Tibial nerve (tissue), 4 donors: ENCODE measurements around the gene LRTM1. TPM values are rescaled to one million over a fixed set of nuclear protein-coding genes. Genes with fewer than 3 reads are reported as not detected.

ENCODE experiments used
- DNase-seq, 2 donors: peaks; one replicate each; pipeline ENCODE4 v3.0.0-alpha.2; 2019; ENCODE audit warnings: low spot score in 2 of 2
- H3K27ac ChIP-seq, 4 donors: fragments of 200-600 bp; sonication (generic) in 3 of 4; one replicate each; pipeline ENCODE4 v1.5.1; 2017 to 2019; ENCODE audit warnings: mild to moderate bottlenecking in 1 of 4
- H3K27me3 ChIP-seq, 2 donors: fragments of 200-600 bp; sonication (generic) in 1 of 2; one replicate each; pipeline versions ENCODE4 v1.5.1 to v1.6.0; 2017 to 2019
- H3K36me3 ChIP-seq, 3 donors: fragments of 200-600 bp; sonication (generic); one replicate each; pipeline ENCODE4 v1.5.1; 2018 to 2019
- H3K4me1 ChIP-seq, 4 donors: fragments of 200-600 bp; sonication (generic) in 3 of 4; one replicate each; pipeline ENCODE4 v1.5.1; 2017 to 2019
- H3K4me3 ChIP-seq, 4 donors: fragments of 200-600 bp; sonication (generic) in 3 of 4; one replicate each; pipeline ENCODE4 v1.5.1; 2017 to 2019; ENCODE audit warnings: mild to moderate bottlenecking in 1 of 4, moderate library complexity in 1 of 4
- H3K9me3 ChIP-seq, 4 donors: fragments of 200-600 bp; sonication (generic) in 3 of 4; one replicate each; pipeline ENCODE4 v1.5.1; 2017 to 2019
- EP300 ChIP-seq, 2 donors: sonication (generic); formaldehyde crosslinking; IDR thresholded peaks; one replicate each; pipeline ENCODE4 v1.6.1; 2017; ENCODE audit warnings: antibody characterized with exemption in 2 of 2, mild to moderate bottlenecking in 1 of 2
- POLR2A ChIP-seq, 2 donors: fragments of 450-650 bp; IDR thresholded peaks; one replicate each; pipeline ENCODE4 v1.6.1; 2017; ENCODE audit warnings: antibody characterized with exemption in 2 of 2, mild to moderate bottlenecking in 2 of 2, moderate library complexity in 2 of 2
- WGBS, 2 donors: methylation state at CpG; one replicate each; pipeline ENCODE4 v1.1.5; 2018; 5-methylcytosine and 5-hydroxymethylcytosine counted together
- total RNA-seq, 4 donors: library from RNA; depleted of rRNA; stranded (reverse); fragments of >200 nt; gene quantifications; one replicate each; pipeline ENCODE4 v1.1.0, GENCODE V29; 2016
- TF ChIP-seq, protein P1 (sequence below), 5 experiments: fragments of 200-600 bp in 3 of 5; fragments of 450-650 bp in 2 of 5; sonication (generic) in 3 of 5; IDR thresholded peaks; one replicate each; pipeline ENCODE4 v1.5.1; 2016 to 2019; ENCODE audit warnings: antibody characterized with exemption in 5 of 5, mild to moderate bottlenecking in 3 of 5, moderate library complexity in 2 of 5

LRTM1 gene
- total RNA-seq, 4 donors from 2014 or later = not detected

DNA sequence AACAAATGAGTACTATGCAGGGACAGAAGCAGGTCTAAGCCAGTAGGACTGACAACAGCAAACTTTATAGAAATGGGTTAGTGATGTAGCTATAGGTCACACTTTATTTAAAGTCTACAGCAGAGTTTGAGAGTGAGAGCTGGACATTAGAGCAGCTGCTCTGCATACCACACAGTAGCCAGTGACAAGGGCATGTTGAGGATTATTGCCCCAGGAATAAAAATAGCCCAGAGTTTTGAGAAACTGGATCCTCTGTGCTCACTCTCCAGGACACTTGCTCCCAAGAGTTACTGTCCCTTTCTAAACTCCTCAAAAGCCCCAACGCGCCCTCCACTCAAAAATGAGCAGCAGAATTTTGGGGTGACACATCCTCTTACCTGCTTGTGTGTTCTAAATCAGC lies 21.1 kb downstream of the LRTM1 start:
- DNase-seq = no peak
- no peaks in the 10 kb centered on the region for H3K4me1 ChIP-seq
- no peak overlapping the region for H3K4me3 ChIP-seq
- WGBS, 2 donors = 88 to 92% methylated on average over 2 of the region's 2 CpGs
- no peaks in the 10 kb centered on the region for H3K9me3 ChIP-seq
- no peaks in the 10 kb centered on the region for H3K27me3 ChIP-seq
- TF ChIP-seq EP300 (IDR thresholded peaks at IDR 0.05) (no peak), POLR2A (IDR thresholded peaks at IDR 0.05) (no peak)
- TF ChIP-seq, protein P1, sequence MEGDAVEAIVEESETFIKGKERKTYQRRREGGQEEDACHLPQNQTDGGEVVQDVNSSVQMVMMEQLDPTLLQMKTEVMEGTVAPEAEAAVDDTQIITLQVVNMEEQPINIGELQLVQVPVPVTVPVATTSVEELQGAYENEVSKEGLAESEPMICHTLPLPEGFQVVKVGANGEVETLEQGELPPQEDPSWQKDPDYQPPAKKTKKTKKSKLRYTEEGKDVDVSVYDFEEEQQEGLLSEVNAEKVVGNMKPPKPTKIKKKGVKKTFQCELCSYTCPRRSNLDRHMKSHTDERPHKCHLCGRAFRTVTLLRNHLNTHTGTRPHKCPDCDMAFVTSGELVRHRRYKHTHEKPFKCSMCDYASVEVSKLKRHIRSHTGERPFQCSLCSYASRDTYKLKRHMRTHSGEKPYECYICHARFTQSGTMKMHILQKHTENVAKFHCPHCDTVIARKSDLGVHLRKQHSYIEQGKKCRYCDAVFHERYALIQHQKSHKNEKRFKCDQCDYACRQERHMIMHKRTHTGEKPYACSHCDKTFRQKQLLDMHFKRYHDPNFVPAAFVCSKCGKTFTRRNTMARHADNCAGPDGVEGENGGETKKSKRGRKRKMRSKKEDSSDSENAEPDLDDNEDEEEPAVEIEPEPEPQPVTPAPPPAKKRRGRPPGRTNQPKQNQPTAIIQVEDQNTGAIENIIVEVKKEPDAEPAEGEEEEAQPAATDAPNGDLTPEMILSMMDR (IDR thresholded peaks at IDR 0.05) = no peak
- no peaks in the 10 kb centered on the region for H3K36me3 ChIP-seq
- no peak overlapping the region for H3K27ac ChIP-seq

DNA sequence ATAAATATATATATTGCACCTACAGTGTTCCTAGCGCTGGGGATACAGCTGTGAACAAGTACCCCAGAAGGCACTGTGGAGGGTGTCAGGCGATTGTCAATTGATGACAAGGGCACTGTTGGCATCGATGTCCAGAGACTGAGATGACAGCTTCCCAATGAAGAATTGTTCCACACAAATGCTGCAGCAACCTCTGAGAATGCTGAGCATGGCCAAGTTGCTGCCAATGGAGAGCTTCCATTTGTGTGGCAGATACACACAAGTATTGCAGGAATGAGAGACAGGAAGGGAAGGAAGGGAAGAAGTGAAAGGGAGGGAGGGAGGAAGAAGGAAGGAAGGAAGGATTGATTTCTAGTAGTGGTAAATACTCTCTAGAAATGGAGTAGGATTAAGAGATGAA lies 21.9 kb downstream of the LRTM1 start:
- WGBS, 2 donors = 85 to 90% methylated on average over 3 of the region's 3 CpGs
- no peak for TF ChIP-seq EP300 (IDR thresholded peaks at IDR 0.05)
- TF ChIP-seq, protein P1 (IDR thresholded peaks at IDR 0.05) = no peak
- no peak for TF ChIP-seq POLR2A (IDR thresholded peaks at IDR 0.05)
- H3K36me3 ChIP-seq = no peaks in the 10 kb centered on the region
- H3K9me3 ChIP-seq = no peaks in the 10 kb centered on the region
- no peak for DNase-seq
- H3K4me1 ChIP-seq = no peaks in the 10 kb centered on the region
- H3K27me3 ChIP-seq = no peaks in the 10 kb centered on the region
- no peak overlapping the region for H3K27ac ChIP-seq
- H3K4me3 ChIP-seq = no peak overlapping the region

DNA sequence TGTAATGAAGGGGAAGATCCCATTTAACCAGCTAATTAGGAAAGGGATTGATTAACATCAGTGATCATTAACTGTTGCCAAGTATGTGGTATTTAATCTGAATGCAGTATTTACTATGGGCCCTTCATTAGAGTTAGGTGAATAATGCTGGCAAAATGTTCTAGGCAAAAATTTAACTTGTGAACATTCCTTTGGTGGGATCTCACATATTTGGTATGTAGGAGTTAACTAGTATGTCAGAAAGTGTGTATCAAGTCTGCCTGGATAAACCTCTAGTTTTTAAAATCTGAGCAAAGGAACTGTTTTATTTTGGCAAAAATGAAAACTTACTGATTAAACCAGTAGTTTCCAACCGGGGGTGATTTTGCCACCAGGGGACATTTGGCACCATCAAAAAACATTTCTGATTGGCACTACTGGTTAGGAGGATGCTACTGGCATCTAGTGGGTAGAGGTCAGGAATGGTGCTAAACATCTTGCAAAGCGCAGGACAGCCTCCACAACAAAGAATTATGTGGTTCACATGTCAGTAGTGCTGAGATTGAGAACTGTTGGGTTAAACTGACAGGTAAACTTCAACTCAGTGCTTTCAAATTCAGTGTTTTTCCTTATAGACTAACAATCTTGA lies 22.5 kb downstream of the LRTM1 start:
- H3K27ac ChIP-seq = no peak overlapping the region
- no peaks in the 10 kb centered on the region for H3K27me3 ChIP-seq
- H3K36me3 ChIP-seq = no peaks in the 10 kb centered on the region
- H3K4me3 ChIP-seq = no peak overlapping the region
- no peak for DNase-seq
- WGBS, 2 donors = 65 to 94% methylated on average over 2 of the region's 2 CpGs
- no peaks in the 10 kb centered on the region for H3K9me3 ChIP-seq
- no peaks in the 10 kb centered on the region for H3K4me1 ChIP-seq
- no peak for TF ChIP-seq EP300 (IDR thresholded peaks at IDR 0.05)
- TF ChIP-seq, protein P1 (IDR thresholded peaks at IDR 0.05) = no peak
- no peak for TF ChIP-seq POLR2A (IDR thresholded peaks at IDR 0.05)

DNA sequence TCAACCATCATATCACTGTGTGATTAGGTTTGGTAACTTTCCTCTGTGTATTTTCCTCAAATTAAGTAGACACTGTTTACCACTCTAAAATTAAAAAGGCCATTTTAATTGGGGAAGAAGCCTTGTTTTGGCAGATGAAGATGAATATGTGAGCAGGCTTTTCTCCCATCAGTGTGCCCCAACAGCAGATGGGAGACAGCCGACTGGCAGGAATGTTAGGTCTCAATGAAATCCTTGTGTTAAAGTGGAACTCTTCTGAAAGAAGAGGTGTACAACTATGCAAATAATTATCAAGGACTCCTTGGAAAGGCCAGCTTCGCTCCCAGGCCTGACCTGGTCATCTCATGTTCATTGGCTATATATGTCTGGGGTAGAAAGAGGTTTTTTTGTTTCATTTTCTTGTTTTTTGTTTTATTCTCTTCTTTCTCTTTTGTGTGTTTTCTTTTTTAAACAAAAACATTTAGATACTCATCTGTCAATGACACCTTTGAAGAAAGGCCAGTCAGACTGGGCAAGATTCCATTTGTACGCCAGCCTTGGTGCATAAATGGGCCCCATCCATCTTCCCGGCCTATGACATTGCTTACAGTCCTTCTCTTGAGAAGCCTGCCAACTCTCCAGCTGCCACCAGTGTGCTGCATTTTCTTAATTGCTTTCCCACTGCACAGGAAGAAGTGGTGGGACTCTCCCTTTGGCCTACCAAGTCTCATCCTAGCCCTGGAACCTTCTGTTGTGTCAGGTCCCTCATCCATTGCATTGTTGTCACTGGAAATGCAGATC lies 25.8 kb downstream of the LRTM1 start:
- Histone ChIP-seq H3K4me3 (no peak overlapping the region), H3K9me3 (no peaks in the 10 kb centered on the region), H3K27me3 (no peaks in the 10 kb centered on the region), H3K27ac (no peak overlapping the region), H3K4me1 (no peaks in the 10 kb centered on the region), H3K36me3 (no peaks in the 10 kb centered on the region)
- TF ChIP-seq EP300 (IDR thresholded peaks at IDR 0.05) = no peak
- no peak for TF ChIP-seq POLR2A (IDR thresholded peaks at IDR 0.05)
- TF ChIP-seq, protein P1 (IDR thresholded peaks at IDR 0.05) = no peak
- WGBS, 2 donors = 63 to 70% methylated on average over 4 of the region's 4 CpGs
- DNase-seq = no peak

DNA sequence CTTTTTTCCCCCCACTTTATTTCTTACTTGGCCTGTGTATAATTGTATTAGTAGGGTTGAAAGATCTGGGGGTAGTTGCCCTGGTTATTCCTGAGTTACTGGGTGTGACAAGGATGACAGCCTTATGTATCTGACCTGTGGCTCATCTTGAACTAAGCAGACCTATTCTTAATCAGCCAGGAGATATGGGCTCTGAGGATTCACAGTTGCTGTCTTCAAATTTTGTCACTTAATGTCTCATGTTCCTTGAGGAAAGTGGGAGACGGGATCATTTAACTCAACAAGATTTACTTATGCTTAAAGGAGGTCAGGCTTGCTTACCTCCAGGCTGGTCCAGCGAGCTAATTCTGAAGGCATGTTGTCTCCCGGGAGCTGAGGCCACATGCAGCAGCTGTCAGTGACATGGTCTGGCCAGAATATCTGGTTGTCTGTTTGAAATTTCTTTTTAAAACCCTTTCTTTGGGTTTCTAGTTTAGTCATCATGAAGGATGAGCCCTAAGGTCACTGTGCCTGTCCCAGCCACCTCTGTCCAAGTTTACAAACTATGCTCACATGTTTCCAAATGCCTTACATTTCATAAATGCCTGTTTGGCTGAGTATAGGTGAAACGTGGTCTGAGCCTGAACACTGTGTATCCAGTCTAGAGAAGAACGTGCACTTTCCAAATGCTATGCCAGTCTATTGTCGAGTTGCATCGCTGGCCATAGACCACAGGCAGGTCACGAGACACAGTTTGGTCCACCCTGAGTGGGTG lies 26.8 kb downstream of the LRTM1 start:
- 76 to 84% methylated on average over 8 of the region's 8 CpGs for WGBS, 2 donors
- Histone ChIP-seq H3K9me3 (no peaks in the 10 kb centered on the region), H3K36me3 (no peaks in the 10 kb centered on the region), H3K27ac (no peak overlapping the region), H3K4me1 (no peaks in the 10 kb centered on the region), H3K4me3 (no peak overlapping the region), H3K27me3 (no peaks in the 10 kb centered on the region)
- TF ChIP-seq, protein P1 (IDR thresholded peaks at IDR 0.05) = no peak
- no peak for TF ChIP-seq POLR2A (IDR thresholded peaks at IDR 0.05)
- no peak for TF ChIP-seq EP300 (IDR thresholded peaks at IDR 0.05)
- no peak for DNase-seq
